Measurements from ENCODE around the gene LRP8.
A peak's percentile ranks its signal among the peaks of the same experiment; 100 is the strongest.

LRP8 gene

GRCh38 chr1:53336146-53336545 lies 8.3 kb upstream of the LRP8 start:
- H3K27ac ChIP-seq (ENCODE audit: low read length) = no peak overlapping the region
- H3K27me3 ChIP-seq (ENCODE audit: insufficient read depth, low read length) = no peaks in the 10 kb centered on the region

GRCh38 chr1:53335661-53336060 lies 7.8 kb upstream of the LRP8 start:
- no peaks in the 10 kb centered on the region for H3K36me3 ChIP-seq (ENCODE audit: insufficient read depth, low read depth, low read length)
- H3K27ac ChIP-seq (ENCODE audit: low read length) = no peak overlapping the region
- H3K4me1 ChIP-seq (ENCODE audit: insufficient read depth, low read length) = no peaks in the 10 kb centered on the region
- H3K27me3 ChIP-seq (ENCODE audit: insufficient read depth, low read length) = no peaks in the 10 kb centered on the region
- H3K9me3 ChIP-seq (ENCODE audit: insufficient read depth, low read depth, low read length) = no peaks in the 10 kb centered on the region
- no peak overlapping the region for H3K9ac ChIP-seq (ENCODE audit: low read depth, low read length)
- H3K4me3 ChIP-seq (ENCODE audit: low read length) = no peak overlapping the region

More at GRCh38 chr1:53336146-53336545, 8.3 kb upstream of the LRP8 start:
- no peaks in the 10 kb centered on the region for H3K4me1 ChIP-seq (ENCODE audit: insufficient read depth, low read length)
- no peak overlapping the region for H3K9ac ChIP-seq (ENCODE audit: low read depth, low read length)
- no peaks in the 10 kb centered on the region for H3K36me3 ChIP-seq (ENCODE audit: insufficient read depth, low read depth, low read length)
- H3K4me3 ChIP-seq (ENCODE audit: low read length) = no peak overlapping the region
- no peaks in the 10 kb centered on the region for H3K9me3 ChIP-seq (ENCODE audit: insufficient read depth, low read depth, low read length)

GRCh38 chr1:53334781-53335180 lies 6.9 kb upstream of the LRP8 start:
- Histone ChIP-seq H3K4me3 (ENCODE audit: low read length) (no peak overlapping the region), H3K9ac (ENCODE audit: low read depth, low read length) (no peak overlapping the region), H3K27ac (ENCODE audit: low read length) (no peak overlapping the region), H3K4me1 (ENCODE audit: insufficient read depth, low read length) (no peaks in the 10 kb centered on the region), H3K36me3 (ENCODE audit: insufficient read depth, low read depth, low read length) (no peaks in the 10 kb centered on the region), H3K27me3 (ENCODE audit: insufficient read depth, low read length) (no peaks in the 10 kb centered on the region), H3K9me3 (ENCODE audit: insufficient read depth, low read depth, low read length) (no peaks in the 10 kb centered on the region)

- Histone ChIP-seq H3K36me3 (ENCODE audit: insufficient read depth, low read depth, low read length) (no peaks in the 10 kb centered on the region), H3K27ac (ENCODE audit: low read length) (no peak overlapping the region), H3K9me3 (ENCODE audit: insufficient read depth, low read depth, low read length) (no peaks in the 10 kb centered on the region), H3K4me1 (ENCODE audit: insufficient read depth, low read length) (no peaks in the 10 kb centered on the region), H3K9ac (ENCODE audit: low read depth, low read length) (no peak overlapping the region), H3K27me3 (ENCODE audit: insufficient read depth, low read length) (no peaks in the 10 kb centered on the region), H3K4me3 (ENCODE audit: low read length) (no peak overlapping the region)
Measured at GRCh38 chr1:53334312-53334711, 6.4 kb upstream of the LRP8 start.

GRCh38 chr1:53332833-53333232 lies 5.0 kb upstream of the LRP8 start:
- Histone ChIP-seq H3K36me3 (ENCODE audit: insufficient read depth, low read depth, low read length) (no peaks in the 10 kb centered on the region), H3K27me3 (ENCODE audit: insufficient read depth, low read length) (no peaks in the 10 kb centered on the region), H3K9me3 (ENCODE audit: insufficient read depth, low read depth, low read length) (no peaks in the 10 kb centered on the region), H3K9ac (ENCODE audit: low read depth, low read length) (no peak overlapping the region), H3K4me1 (ENCODE audit: insufficient read depth, low read length) (no peaks in the 10 kb centered on the region), H3K4me3 (ENCODE audit: low read length) (no peak overlapping the region), H3K27ac (ENCODE audit: low read length) (no peak overlapping the region)

- H3K9me3 ChIP-seq (ENCODE audit: insufficient read depth, low read depth, low read length) = no peaks in the 10 kb centered on the region
Measured at GRCh38 chr1:53332186-53332564, 4.3 kb upstream of the LRP8 start.

GRCh38 chr1:53331446-53332185 lies 3.7 kb upstream of the LRP8 start:
- no peaks in the 10 kb centered on the region for H3K4me1 ChIP-seq (ENCODE audit: insufficient read depth, low read length)
- no peak overlapping the region for H3K9ac ChIP-seq (ENCODE audit: low read depth, low read length)
- no peaks in the 10 kb centered on the region for H3K27me3 ChIP-seq (ENCODE audit: insufficient read depth, low read length)
- no peak overlapping the region for H3K27ac ChIP-seq (ENCODE audit: low read length)
- H3K4me3 ChIP-seq (ENCODE audit: low read length) = no peak overlapping the region
- no peaks in the 10 kb centered on the region for H3K9me3 ChIP-seq (ENCODE audit: insufficient read depth, low read depth, low read length)
- H3K36me3 ChIP-seq (ENCODE audit: insufficient read depth, low read depth, low read length) = no peaks in the 10 kb centered on the region

More at GRCh38 chr1:53332186-53332564, 4.3 kb upstream of the LRP8 start:
- no peak overlapping the region for H3K27ac ChIP-seq (ENCODE audit: low read length)
- no peak overlapping the region for H3K4me3 ChIP-seq (ENCODE audit: low read length)
- H3K9ac ChIP-seq (ENCODE audit: low read depth, low read length) = no peak overlapping the region
- H3K36me3 ChIP-seq (ENCODE audit: insufficient read depth, low read depth, low read length) = no peaks in the 10 kb centered on the region
- no peaks in the 10 kb centered on the region for H3K4me1 ChIP-seq (ENCODE audit: insufficient read depth, low read length)
- no peaks in the 10 kb centered on the region for H3K27me3 ChIP-seq (ENCODE audit: insufficient read depth, low read length)

- Histone ChIP-seq H3K27me3 (ENCODE audit: insufficient read depth, low read length) (no peaks in the 10 kb centered on the region), H3K4me3 (ENCODE audit: low read length) (no peak overlapping the region), H3K9me3 (ENCODE audit: insufficient read depth, low read depth, low read length) (no peaks in the 10 kb centered on the region), H3K27ac (ENCODE audit: low read length) (no peak overlapping the region), H3K36me3 (ENCODE audit: insufficient read depth, low read depth, low read length) (no peaks in the 10 kb centered on the region), H3K9ac (ENCODE audit: low read depth, low read length) (no peak overlapping the region), H3K4me1 (ENCODE audit: insufficient read depth, low read length) (peaks cover under 1% of the 10 kb centered on the region; the same call in 1 of the 2 replicates)
Measured at GRCh38 chr1:53330819-53331218, 2.9 kb upstream of the LRP8 start.

- Histone ChIP-seq H3K27me3 (ENCODE audit: insufficient read depth, low read length) (no peaks in the 10 kb centered on the region), H3K9ac (ENCODE audit: low read depth, low read length) (peak overlapping the region; percentile 54; the same call in 1 of the 2 replicates), H3K27ac (ENCODE audit: low read length) (no peak overlapping the region), H3K36me3 (ENCODE audit: insufficient read depth, low read depth, low read length) (peaks cover 18% of the 10 kb centered on the region), H3K4me1 (ENCODE audit: insufficient read depth, low read length) (peaks cover 9% of the 10 kb centered on the region; the same call in 1 of the 2 replicates), H3K4me3 (ENCODE audit: low read length) (peak overlapping the region; percentile 70), H3K9me3 (ENCODE audit: insufficient read depth, low read depth, low read length) (no peaks in the 10 kb centered on the region)
Measured at GRCh38 chr1:53328541-53329499, 950 bp upstream of the LRP8 start.

GRCh38 chr1:53327182-53327913 lies 522 bp downstream of the LRP8 start:
- Histone ChIP-seq H3K4me3 (ENCODE audit: low read length) (peak overlapping the region; percentile 76), H3K9ac (ENCODE audit: low read depth, low read length) (peak overlapping the region; percentile 90; the same call in 1 of the 2 replicates), H3K27ac (ENCODE audit: low read length) (peak overlapping the region; percentile 69), H3K4me1 (ENCODE audit: insufficient read depth, low read length) (peaks cover 9% of the 10 kb centered on the region; the same call in 1 of the 2 replicates), H3K9me3 (ENCODE audit: insufficient read depth, low read depth, low read length) (no peaks in the 10 kb centered on the region), H3K36me3 (ENCODE audit: insufficient read depth, low read depth, low read length) (peaks cover 33% of the 10 kb centered on the region), H3K27me3 (ENCODE audit: insufficient read depth, low read length) (no peaks in the 10 kb centered on the region)

GRCh38 chr1:53326598-53327181 lies 1.2 kb downstream of the LRP8 start:
- H3K4me3 ChIP-seq (ENCODE audit: low read length) = peak overlapping the region; percentile 76
- peaks cover 39% of the 10 kb centered on the region for H3K36me3 ChIP-seq (ENCODE audit: insufficient read depth, low read depth, low read length)
- peak overlapping the region; percentile 69 for H3K27ac ChIP-seq (ENCODE audit: low read length)
- H3K9ac ChIP-seq (ENCODE audit: low read depth, low read length) = peak overlapping the region; percentile 90
- no peaks in the 10 kb centered on the region for H3K9me3 ChIP-seq (ENCODE audit: insufficient read depth, low read depth, low read length)
- no peaks in the 10 kb centered on the region for H3K27me3 ChIP-seq (ENCODE audit: insufficient read depth, low read length)
- peaks cover 9% of the 10 kb centered on the region; the same call in 1 of the 2 replicates for H3K4me1 ChIP-seq (ENCODE audit: insufficient read depth, low read length)

Data from iPS-20b (cell line).